Measurements from ENCODE around the gene MBLAC1.
A peak's percentile ranks its signal among the peaks of the same experiment; 100 is the strongest.

MBLAC1 gene

GRCh38 chr7:100173806-100174495, 47.2 kb downstream of the MBLAC1 start:
- no peak for DNase-seq

GRCh38 chr7:100174582-100174981, 47.8 kb downstream of the MBLAC1 start:
- DNase-seq, result no peak

- no peak for DNase-seq
Measured at GRCh38 chr7:100175296-100175935, 48.6 kb downstream of the MBLAC1 start.

- DNase-seq, result no peak
Measured at GRCh38 chr7:100176096-100177044, 49.6 kb downstream of the MBLAC1 start.

GRCh38 chr7:100177045-100178001, 50.6 kb downstream of the MBLAC1 start, which contains the start of the genes GPC2 and STAG3:
GPC2 (minus strand) TSS chr7:100177381; CDS start chr7:100177199, 182 bp downstream.
STAG3 (plus strand) TSS chr7:100177918; CDS start chr7:100180557, 2,639 bp downstream.
- DNase-seq, result peak; percentile 100

Measured in stimulated activated CD8-positive, alpha-beta memory T cell treated with anti-CD3 and anti-CD28 coated beads, Interleukin-4, amount 100 ng/mL, for 48 hours (primary cell).